Activated T-cell treated with anti-CD3 and anti-CD28 coated beads for 24 hours (primary cell): Measurements from ENCODE around the gene SLC6A7.
"Not testable (repeated sequence)": the region's sequence is repeated elsewhere in the genome, so short reads cannot be mapped to it uniquely, and the experiment has no call there.

Source experiments
- DNase-seq: peaks from one replicate; pipeline ENCODE4 v3.0.0-alpha.2; 2020; ENCODE audit warnings: low read depth

The SLC6A7 gene

GRCh38 chr5:150243590-150243989, 53.7 kb downstream of the SLC6A7 start:
- no peak for DNase-seq

- no peak for DNase-seq
Observed at GRCh38 chr5:150244209-150244608, 54.3 kb downstream of the SLC6A7 start.

GRCh38 chr5:150245111-150245789, 55.4 kb downstream of the SLC6A7 start:
- DNase-seq, result no peak

GRCh38 chr5:150245808-150246207, 55.9 kb downstream of the SLC6A7 start:
- DNase-seq, result no peak

- DNase-seq, result no peak
Observed at GRCh38 chr5:150246429-150246828, 56.6 kb downstream of the SLC6A7 start.

GRCh38 chr5:150246835-150247234, 57.0 kb downstream of the SLC6A7 start:
- no peak for DNase-seq

GRCh38 chr5:150247726-150248125, 57.9 kb downstream of the SLC6A7 start:
- no peak for DNase-seq

- DNase-seq, result not testable (repeated sequence)
Observed at GRCh38 chr5:150248493-150248892, 58.6 kb downstream of the SLC6A7 start.

- no peak for DNase-seq
Observed at GRCh38 chr5:150248946-150249345, 59.1 kb downstream of the SLC6A7 start.

GRCh38 chr5:150249744-150250143, 59.9 kb downstream of the SLC6A7 start:
- no peak for DNase-seq

GRCh38 chr5:150251504-150251903, 61.6 kb downstream of the SLC6A7 start:
- DNase-seq, result no peak

- DNase-seq, result no peak
Observed at GRCh38 chr5:150252489-150252888, 62.6 kb downstream of the SLC6A7 start.

- no peak for DNase-seq
Observed at GRCh38 chr5:150253416-150254208, 63.8 kb downstream of the SLC6A7 start.

- DNase-seq, result no peak
Observed at GRCh38 chr5:150254363-150254762, 64.5 kb downstream of the SLC6A7 start.

GRCh38 chr5:150254774-150255173, 64.9 kb downstream of the SLC6A7 start:
- no peak for DNase-seq

- DNase-seq, result no peak
Observed at GRCh38 chr5:150255659-150256409, 66.0 kb downstream of the SLC6A7 start.

GRCh38 chr5:150256410-150257064, 66.7 kb downstream of the SLC6A7 start:
- no peak for DNase-seq

- DNase-seq, result no peak
Observed at GRCh38 chr5:150257424-150257823, 67.6 kb downstream of the SLC6A7 start.

GRCh38 chr5:150258130-150258529, 68.3 kb downstream of the SLC6A7 start:
- no peak for DNase-seq
